GM18511 (cell line): ENCODE data around the gene IGLL1.

Experiments
- ATAC-seq: cut with Tn5 transposase; IDR thresholded peaks from one replicate; pipeline ENCODE4 v1.9.1; 2021; ENCODE audit warnings: mild to moderate bottlenecking, moderate library complexity; ENCODE audit not compliant: unreplicated experiment

Gene IGLL1

DNA sequence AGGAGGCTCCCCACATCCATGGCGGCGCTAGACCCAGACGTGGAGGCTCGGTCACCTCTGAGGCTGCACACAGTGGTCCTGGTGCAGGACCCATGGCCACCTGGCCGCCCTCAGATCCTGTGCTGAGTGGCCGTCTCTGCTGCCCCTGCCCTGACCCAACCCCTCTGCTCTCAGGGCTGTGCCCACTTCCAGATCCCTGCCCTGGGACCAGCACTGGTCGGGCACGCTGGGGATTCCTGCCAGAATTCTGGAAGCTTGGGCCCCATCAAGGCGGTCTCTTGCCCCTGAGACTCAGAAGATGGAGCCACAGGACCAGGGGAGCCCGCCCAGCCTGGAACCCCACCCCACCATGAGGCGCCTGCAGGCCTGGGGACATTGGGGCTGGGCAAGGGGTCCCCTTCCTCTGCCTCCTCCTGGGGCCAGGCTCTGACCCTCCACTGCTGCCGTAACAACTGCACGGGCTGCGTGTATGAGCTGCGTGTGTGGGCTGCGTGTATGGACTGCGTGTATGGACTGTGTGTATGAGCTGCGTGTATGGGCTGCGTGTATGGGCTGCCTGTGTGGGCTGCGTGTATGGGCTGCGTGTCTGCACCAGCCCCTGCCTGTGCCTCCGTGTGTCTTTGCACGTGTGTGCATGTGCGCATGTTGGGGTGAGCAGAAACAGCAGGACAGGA lies 48.7 kb downstream of the IGLL1 start:
- no peak for ATAC-seq

DNA sequence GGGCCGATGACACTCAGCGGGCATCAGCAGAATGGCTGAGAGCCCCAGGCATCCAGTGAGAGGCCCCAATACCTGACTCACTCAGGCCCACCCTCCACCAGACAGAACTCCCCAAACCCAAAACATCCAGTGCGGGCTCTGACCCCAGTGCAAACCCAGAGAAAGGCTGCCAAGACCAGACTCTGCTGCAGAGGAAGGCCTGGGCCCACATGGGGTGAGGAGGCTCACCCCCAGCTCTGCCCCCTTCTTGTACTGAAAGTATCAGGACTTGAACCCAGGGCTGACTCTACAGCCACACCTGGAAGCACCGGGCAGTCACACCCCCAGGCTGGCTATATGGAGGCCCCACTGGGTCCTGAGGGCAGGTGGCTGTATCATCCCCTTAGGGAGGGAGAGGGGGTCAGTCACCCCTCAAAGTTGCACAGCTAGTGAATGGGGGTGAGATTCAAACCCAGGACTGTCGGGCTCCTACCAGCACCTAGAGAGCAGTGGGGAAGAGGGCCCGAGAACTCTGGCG lies 49.3 kb downstream of the IGLL1 start:
- no peak for ATAC-seq

DNA sequence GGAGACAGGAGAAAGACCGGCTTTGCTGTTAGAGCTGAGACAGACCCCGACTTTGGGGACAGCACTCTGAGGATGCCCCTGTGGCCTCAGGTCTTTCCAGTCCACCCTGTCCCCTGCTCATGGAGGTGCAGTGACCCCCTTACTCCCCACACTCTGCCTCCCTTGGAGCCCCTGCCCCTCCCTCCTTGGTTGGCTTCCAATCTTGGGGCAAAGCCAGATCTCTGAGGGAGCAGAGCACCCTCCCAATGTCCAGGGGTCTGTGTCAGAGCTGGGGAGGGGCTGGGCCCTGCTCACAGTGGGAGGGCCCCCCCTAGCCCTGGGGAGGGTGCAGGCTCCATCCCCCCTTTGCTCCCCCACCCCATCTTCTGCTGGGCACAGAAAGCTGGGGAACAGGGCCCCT lies 50.0 kb downstream of the IGLL1 start:
- no peak for ATAC-seq

DNA sequence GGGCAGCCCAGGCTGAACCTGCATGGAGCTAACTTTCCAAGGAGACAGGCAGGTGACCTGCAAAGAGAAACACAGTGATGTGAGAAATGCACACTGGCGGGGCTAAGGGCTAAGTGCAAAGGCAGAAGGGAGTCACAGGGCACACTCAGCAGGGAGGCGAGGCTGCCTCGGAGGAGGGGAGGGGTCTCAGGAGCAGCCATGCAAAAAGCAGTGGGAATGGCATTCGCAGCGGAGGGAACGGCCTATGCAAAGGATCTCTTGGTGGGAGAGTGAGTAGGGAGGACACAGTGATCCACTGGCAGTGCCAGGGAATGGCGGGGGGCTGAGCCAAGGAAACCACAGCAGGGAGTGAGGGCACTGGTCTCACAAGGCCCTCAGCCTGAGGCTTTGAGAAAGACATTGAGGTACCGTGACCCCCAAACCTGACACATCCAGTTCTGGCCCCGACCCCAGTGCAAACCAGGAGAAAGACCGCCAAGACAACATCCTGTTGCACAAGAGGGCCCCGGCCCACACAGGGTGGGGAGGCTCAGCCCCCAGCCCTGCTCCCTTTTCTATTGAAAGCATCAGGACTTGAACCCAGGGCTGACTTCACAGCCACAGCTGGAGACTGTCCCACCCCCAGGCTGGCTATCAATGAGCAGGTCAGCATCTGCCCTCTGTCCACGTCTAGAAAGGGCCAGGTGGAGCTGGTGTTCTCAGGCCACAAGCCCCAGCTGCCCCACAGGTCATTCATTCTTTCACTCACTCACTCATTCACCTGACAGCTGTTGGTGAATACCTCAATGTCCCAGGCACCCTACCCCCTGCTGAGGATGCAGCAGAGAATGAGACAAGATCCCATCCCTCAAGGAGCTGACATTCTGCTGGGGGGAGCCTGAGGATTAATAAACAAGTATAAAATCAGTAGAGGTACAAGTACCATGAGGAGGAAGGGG lies 50.7 kb downstream of the IGLL1 start:
- no peak for ATAC-seq

DNA sequence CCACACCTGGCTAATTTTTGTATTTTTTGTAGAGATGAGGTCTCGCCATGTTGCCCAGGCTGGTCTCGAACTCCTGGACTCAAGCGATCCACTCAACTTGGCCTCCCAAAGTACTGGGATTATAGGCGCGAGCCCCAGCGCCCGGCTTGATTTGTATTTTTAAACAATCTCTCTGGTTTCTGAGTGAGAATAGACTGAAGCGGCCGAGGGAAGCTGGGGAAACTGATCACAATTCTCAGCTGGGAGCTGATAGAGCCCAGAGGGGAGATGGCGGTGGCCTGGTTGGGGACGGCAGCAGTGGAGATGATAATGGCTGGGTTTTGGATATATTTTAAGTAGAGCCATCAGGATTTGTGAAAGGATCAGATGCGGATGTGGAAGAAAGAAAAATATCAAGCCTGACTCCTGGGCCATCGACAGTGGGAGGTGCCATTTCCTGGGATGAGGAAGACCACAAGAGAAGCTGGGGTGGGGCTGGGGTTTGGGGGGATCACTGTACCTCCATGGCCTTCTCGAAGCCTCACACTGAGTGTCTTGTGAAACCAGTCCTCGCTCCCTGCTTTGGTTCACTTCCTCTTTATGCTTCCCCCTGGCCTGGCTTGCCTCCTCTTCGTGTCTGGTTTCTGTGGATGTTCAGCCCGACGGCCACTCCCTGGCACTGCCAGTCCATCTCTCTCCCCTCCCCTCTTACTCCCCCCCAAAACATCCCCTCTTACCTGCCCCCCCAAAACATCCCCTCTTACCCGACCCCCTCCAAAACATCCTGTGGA lies 51.9 kb downstream of the IGLL1 start:
- ATAC-seq = no peak

DNA sequence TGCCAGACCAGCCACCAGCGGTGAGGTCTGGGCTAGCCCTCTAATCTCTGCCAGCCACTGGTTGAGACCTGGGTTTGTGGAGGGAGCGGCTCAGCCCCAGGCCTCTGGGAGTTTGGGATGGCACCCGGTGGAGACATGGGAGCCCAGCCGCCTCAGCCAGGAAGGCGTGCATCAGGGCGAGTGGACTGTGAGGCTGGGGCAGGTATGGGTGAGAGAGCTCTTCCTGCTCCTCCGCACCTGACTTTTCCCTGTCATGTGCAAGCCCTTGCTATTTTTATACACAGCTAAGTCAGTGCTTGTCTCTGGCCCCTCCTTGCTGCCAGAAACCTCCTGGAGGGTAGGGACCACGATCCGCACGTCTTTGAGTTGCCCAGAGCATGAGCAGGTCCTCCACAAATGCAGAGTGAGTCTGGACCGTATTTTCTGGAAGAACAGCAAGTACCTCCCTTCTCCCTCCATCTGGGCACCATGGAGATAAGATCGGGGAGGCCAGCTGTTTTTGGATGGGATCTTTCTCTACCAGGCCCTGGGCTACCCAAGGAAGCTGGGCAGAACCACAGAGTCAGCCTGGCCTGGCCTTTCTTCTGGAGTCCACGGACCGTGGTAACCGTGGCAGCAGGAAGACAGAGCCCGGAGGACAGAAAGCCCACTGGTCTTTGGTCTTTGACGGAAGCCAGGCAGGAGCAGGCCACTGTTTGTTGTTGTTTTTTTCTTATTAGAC lies 53.3 kb downstream of the IGLL1 start:
- ATAC-seq = no peak

DNA sequence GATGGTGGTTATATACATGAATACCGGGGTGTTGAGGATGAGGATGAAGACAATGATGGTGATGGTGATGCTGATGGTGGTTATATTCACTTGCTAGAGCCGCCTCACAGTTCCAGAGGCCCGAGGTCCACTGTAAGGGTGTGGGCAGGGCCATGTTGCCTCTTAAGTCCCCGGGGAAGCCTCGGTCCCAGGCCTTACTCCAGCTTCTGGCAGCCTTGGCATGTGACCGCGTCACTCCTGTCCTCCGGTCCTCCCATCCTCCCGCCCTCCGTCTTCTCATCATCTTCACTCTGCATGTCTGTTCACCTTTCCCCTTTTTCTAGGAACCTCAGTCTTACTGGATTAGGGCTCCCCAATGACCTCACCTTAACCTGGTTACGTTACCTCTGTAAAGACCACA lies 54.6 kb downstream of the IGLL1 start:
- no peak for ATAC-seq

DNA sequence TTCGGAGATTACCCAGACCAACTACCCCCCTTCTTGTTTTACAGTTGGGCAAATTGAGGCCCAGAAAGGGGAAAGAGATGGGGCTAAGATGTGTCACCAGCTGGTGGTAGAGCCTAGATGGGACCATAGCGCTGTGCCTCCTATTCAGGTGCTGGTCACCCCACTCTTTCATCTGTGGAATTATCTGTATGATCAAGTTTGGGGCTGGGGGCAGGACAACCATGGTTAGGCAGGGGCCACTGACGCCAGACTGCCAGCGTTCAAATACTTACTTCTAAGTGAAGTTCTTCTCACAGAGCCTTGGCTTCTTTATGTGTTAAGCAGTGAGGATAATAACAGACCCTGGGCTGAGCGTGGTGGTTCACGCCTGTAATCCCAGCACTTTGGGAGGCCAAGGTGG lies 55.9 kb downstream of the IGLL1 start:
- no peak for ATAC-seq

DNA sequence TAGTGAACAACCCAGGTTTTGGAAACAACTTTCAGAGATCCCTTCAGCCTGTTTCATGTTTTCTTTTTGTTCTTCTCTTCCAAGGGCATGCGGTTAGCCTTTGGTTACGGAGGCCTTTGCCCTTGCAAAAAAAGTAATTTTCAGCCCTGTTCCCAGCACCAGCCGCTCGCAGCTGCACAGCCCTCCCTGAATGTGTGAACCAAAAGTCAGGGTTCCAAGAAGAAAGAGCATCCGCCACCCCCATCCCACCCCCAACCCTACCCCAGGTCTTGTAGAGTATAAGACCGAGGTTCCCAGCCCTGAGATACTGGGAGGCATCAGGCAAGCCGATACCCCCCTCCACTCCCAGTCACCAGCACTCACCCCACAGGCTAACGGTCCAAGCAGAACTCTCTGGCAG lies 56.4 kb downstream of the IGLL1 start:
- no peak for ATAC-seq
